ENCODE results near the gene CYP26C1. TPM values are rescaled to one million over a fixed set of nuclear protein-coding genes. Genes with fewer than 3 reads are reported as not detected.

Gene CYP26C1
- total and polyA plus RNA-seq, 2 donors from 2014 or later: 0.09 to 0.35 TPM

DNA sequence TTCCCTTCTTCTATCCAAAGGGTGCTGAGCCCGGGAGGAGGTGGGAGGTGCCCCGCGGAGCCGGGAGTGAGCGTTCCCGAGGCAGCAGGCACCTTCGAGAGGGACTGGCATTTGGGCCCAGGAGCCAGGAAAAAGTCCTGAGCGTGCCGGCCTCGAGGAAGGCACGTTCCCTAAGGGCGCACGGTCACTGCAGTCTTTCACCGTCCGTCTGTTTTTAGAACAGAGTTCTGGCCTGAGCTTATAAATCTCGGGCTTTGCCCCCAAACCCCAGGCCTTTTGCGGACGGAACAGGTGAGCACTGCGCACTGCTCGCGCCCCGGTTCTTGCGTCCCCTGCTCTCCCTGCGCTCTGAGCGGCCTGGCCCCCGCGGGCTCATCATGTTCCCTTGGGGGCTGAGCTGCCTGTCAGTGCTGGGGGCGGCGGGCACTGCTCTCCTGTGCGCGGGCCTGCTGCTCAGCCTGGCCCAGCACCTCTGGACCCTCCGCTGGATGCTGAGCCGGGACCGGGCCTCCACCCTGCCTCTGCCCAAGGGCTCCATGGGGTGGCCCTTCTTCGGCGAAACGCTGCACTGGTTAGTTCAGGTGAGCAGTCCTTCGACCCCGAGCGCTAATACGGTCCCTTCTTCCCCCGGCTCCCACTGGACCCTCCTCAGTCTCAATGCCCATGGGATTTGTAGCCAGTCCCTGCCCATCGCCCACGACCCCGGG is 442 bp downstream of the CYP26C1 start:
- peak in 2 of 5 donors; percentile 45 to 55 for DNase-seq
- no peaks in the 10 kb centered on the region for H3K9me3 ChIP-seq (ENCODE audit: control insufficient read depth in 2 of 3, insufficient read depth in 1 of 3, low read length in 3 of 3)

DNA sequence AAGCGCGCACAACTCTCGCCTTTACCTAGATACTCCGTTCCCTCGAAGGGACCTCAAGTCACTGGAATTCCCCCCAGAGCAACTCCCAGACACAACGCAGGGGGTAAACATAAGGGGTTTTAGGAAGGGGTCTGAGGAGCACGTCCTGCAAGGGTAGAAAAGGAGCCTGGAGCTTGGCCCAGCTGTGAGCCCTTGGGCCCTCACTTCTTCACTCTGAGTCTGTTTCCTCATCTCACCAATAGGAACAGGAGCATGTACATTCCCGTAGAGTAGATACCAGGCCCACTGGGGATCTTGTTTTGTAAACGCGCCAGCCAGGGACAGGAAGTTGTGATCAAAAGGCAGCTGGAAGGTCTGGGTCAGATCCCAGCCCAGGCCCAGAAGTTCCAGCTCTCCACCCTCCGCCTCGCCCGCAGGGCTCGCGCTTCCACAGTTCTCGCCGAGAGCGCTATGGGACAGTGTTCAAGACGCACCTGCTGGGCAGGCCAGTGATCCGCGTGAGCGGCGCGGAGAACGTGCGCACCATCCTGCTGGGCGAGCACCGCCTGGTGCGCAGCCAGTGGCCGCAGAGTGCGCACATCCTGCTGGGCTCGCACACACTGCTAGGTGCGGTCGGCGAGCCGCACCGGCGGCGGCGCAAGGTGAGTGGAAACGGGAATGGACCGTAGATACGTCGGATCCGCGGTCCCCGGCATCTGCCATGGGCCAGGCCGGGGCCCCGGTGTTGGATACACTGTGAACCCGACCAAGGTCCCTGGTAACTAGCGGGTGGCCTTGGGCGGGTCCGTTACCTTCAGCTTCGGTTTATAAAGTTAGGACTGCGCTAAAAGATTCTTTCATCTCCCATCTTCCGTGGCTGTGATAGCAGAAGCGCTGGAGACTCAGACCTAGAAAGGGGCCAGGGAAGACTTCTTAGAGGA is 1.3 kb downstream of the CYP26C1 start:
- no peak overlapping the region for H3K27ac ChIP-seq (ENCODE audit: low read depth in 2 of 2, low read length in 2 of 2)
- DNase-seq: peak in 2 of 5 donors; percentile 46 to 70
- no peaks in the 10 kb centered on the region for H3K36me3 ChIP-seq (ENCODE audit: control insufficient read depth in 2 of 3, insufficient read depth in 3 of 3, low read length in 3 of 3)
- no peak overlapping the region for H3K9ac ChIP-seq (ENCODE audit: low read length in 3 of 3)
- peaks cover 56% of the 10 kb centered on the region for H3K27me3 ChIP-seq (ENCODE audit: control insufficient read depth, insufficient read depth, low read length)
- TF ChIP-seq, protein P1, sequence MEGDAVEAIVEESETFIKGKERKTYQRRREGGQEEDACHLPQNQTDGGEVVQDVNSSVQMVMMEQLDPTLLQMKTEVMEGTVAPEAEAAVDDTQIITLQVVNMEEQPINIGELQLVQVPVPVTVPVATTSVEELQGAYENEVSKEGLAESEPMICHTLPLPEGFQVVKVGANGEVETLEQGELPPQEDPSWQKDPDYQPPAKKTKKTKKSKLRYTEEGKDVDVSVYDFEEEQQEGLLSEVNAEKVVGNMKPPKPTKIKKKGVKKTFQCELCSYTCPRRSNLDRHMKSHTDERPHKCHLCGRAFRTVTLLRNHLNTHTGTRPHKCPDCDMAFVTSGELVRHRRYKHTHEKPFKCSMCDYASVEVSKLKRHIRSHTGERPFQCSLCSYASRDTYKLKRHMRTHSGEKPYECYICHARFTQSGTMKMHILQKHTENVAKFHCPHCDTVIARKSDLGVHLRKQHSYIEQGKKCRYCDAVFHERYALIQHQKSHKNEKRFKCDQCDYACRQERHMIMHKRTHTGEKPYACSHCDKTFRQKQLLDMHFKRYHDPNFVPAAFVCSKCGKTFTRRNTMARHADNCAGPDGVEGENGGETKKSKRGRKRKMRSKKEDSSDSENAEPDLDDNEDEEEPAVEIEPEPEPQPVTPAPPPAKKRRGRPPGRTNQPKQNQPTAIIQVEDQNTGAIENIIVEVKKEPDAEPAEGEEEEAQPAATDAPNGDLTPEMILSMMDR (IDR thresholded peaks at IDR 0.05; ENCODE audit: borderline replicate concordance, extremely low read depth, insufficient read depth): no peak
- H3K4me1 ChIP-seq (ENCODE audit: control insufficient read depth in 2 of 3, insufficient read depth in 2 of 3, low read depth in 1 of 3, low read length in 3 of 3): peaks cover 0 to 13% (median 0%) of the 10 kb centered on the region in 3 donors
- intact Hi-C loops (cut with DNase I): no loop called here
- peak overlapping the region; percentile 9 to 24 (median 11) for H3K4me3 ChIP-seq (ENCODE audit: low read length in 3 of 3)
- FAIRE-seq: no peak
- no peaks in the 10 kb centered on the region for H3K9me3 ChIP-seq (ENCODE audit: control insufficient read depth in 2 of 3, insufficient read depth in 1 of 3, low read length in 3 of 3)

More for the DNA sequence above, 442 bp downstream of the CYP26C1 start:
- no peak overlapping the region for H3K27ac ChIP-seq (ENCODE audit: low read depth in 2 of 2, low read length in 2 of 2)
- peaks cover 0 to 12% (median 0%) of the 10 kb centered on the region in 3 donors for H3K4me1 ChIP-seq (ENCODE audit: control insufficient read depth in 2 of 3, insufficient read depth in 2 of 3, low read depth in 1 of 3, low read length in 3 of 3)
- TF ChIP-seq, protein P1 (IDR thresholded peaks at IDR 0.05; ENCODE audit: borderline replicate concordance, extremely low read depth, insufficient read depth): no peak
- peaks cover 50% of the 10 kb centered on the region for H3K27me3 ChIP-seq (ENCODE audit: control insufficient read depth, insufficient read depth, low read length)
- no peak overlapping the region for H3K4me3 ChIP-seq (ENCODE audit: low read length in 3 of 3)
- FAIRE-seq: no peak
- no peaks in the 10 kb centered on the region for H3K36me3 ChIP-seq (ENCODE audit: control insufficient read depth in 2 of 3, insufficient read depth in 3 of 3, low read length in 3 of 3)
- intact Hi-C loops (cut with DNase I): no loop called here
- H3K9ac ChIP-seq (ENCODE audit: low read length in 3 of 3): no peak overlapping the region

DNA sequence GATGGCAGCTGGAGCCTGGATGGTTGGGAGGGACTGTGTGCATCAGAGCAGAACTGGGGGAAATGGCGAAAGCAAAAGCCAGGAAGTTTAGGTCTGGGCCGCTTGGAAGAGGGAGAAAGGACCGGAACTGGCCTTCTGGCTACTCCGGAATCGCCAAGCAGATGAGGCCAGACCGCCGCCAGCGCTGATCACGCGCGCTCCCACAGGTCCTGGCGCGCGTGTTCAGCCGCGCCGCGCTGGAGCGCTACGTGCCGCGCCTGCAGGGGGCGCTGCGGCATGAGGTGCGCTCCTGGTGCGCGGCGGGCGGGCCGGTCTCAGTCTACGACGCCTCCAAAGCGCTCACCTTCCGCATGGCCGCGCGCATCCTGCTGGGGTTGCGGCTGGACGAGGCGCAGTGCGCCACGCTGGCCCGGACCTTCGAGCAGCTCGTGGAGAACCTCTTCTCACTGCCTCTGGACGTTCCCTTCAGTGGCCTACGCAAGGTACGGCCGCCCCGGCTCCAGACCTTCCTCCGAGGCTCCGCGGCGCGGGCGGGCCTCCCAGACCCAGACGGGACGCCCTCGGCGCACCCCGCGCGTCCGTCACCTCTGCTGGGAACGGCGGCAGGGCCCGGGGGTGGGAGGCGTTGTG is 2.0 kb downstream of the CYP26C1 start:
- intact Hi-C loops (cut with DNase I): no loop called here
- H3K4me3 ChIP-seq (ENCODE audit: low read length in 3 of 3): peak overlapping the region; percentile 9 to 24 (median 11)
- peak in 3 of 5 donors; percentile 66 to 70 (median 66) for DNase-seq
- no peak overlapping the region for H3K27ac ChIP-seq (ENCODE audit: low read depth in 2 of 2, low read length in 2 of 2)
- no peaks in the 10 kb centered on the region for H3K9me3 ChIP-seq (ENCODE audit: control insufficient read depth in 2 of 3, insufficient read depth in 1 of 3, low read length in 3 of 3)
- no peaks in the 10 kb centered on the region for H3K36me3 ChIP-seq (ENCODE audit: control insufficient read depth in 2 of 3, insufficient read depth in 3 of 3, low read length in 3 of 3)
- TF ChIP-seq, protein P1 (IDR thresholded peaks at IDR 0.05; ENCODE audit: borderline replicate concordance, extremely low read depth, insufficient read depth): peak; percentile 42
- no peak overlapping the region for H3K9ac ChIP-seq (ENCODE audit: low read length in 3 of 3)
- H3K27me3 ChIP-seq (ENCODE audit: control insufficient read depth, insufficient read depth, low read length): peaks cover 64% of the 10 kb centered on the region
- H3K4me1 ChIP-seq (ENCODE audit: control insufficient read depth in 2 of 3, insufficient read depth in 2 of 3, low read depth in 1 of 3, low read length in 3 of 3): peaks cover 0 to 13% (median 0%) of the 10 kb centered on the region in 3 donors
- FAIRE-seq: no peak

Data from kidney (tissue), 14 donors.